DOHH2 (cell line): Measurements from ENCODE around the gene FAM53B.

Experiments used
- H3F3A ChIP-seq: fragments of 200-600 bp; sonication (generic), shearing (Covaris generic); 2 replicates; pipeline ENCODE4 v1.6.0; 2016; ENCODE audit warnings: antibody characterized with exemption, mild to moderate bottlenecking; ENCODE audit not compliant: control insufficient read depth, insufficient read depth
- H3K27ac ChIP-seq: fragments of 200-600 bp; sonication (generic); 2 replicates; pipeline ENCODE4 v1.5.1; 2014; ENCODE audit warnings: low read depth, mild to moderate bottlenecking, low read length, moderate library complexity
- H3K27me3 ChIP-seq: fragments of 200-600 bp; sonication (generic); 2 replicates; pipeline ENCODE4 v1.6.1; 2014; ENCODE audit warnings: mild to moderate bottlenecking, low read length, mixed read lengths; ENCODE audit not compliant: control insufficient read depth
- H3K36me3 ChIP-seq: fragments of 200-600 bp; sonication (generic); 2 replicates; pipeline ENCODE4 v1.6.1; 2014; ENCODE audit warnings: mild to moderate bottlenecking, low read length, moderate library complexity, mixed read lengths; ENCODE audit not compliant: control insufficient read depth
- H3K4me1 ChIP-seq: fragments of 200-600 bp; sonication (generic); 2 replicates; pipeline ENCODE4 v1.6.1; 2014; ENCODE audit warnings: mild to moderate bottlenecking, low read length, mixed read lengths; ENCODE audit not compliant: control insufficient read depth
- H3K4me2 ChIP-seq: fragments of 200-600 bp; sonication (generic); 2 replicates; pipeline ENCODE4 v1.6.0; 2014; ENCODE audit warnings: mild to moderate bottlenecking, low read length, moderate library complexity
- H3K4me3 ChIP-seq: fragments of 200-600 bp; sonication (generic); 2 replicates; pipeline ENCODE4 v1.5.1; 2014; ENCODE audit warnings: mild to moderate bottlenecking, low read length, mixed read lengths
- H3K79me2 ChIP-seq: fragments of 200-600 bp; sonication (generic); 2 replicates; pipeline ENCODE4 v1.6.1; 2014; ENCODE audit warnings: mild to moderate bottlenecking, low read length, mixed read lengths; ENCODE audit not compliant: control insufficient read depth
- H3K9me2 ChIP-seq: fragments of 200-600 bp; sonication (generic); replicated peaks from 2 replicates; pipeline ENCODE4 v1.6.1; 2014; ENCODE audit warnings: mild to moderate bottlenecking, low read length, mixed read lengths; ENCODE audit not compliant: control insufficient read depth
- H3K9me3 ChIP-seq: fragments of 200-600 bp; sonication (generic); 2 replicates; pipeline ENCODE4 v1.6.1; 2014; ENCODE audit warnings: antibody characterized with exemption, low read length, mixed read lengths; ENCODE audit not compliant: control insufficient read depth, insufficient read depth
- H4K20me1 ChIP-seq: fragments of 200-600 bp; sonication (generic); 2 replicates; pipeline ENCODE4 v1.6.0; 2014; ENCODE audit warnings: low read depth, mild to moderate bottlenecking, antibody characterized with exemption, low read length, moderate library complexity; ENCODE audit not compliant: control insufficient read depth, insufficient read depth
- CTCF ChIP-seq: fragments of 200-600 bp; sonication (generic); IDR thresholded peaks from one replicate; pipeline ENCODE4 v1.5.1; 2014; ENCODE audit warnings: antibody characterized with exemption, mild to moderate bottlenecking, low read depth, low read length; ENCODE audit not compliant: poor library complexity, severe bottlenecking
- EZH2phosphoT487 ChIP-seq: fragments of 200-600 bp; sonication (generic); IDR thresholded peaks from 2 replicates; pipeline ENCODE4 v1.6.1; 2017; ENCODE audit warnings: borderline replicate concordance, mild to moderate bottlenecking, antibody characterized with exemption, low read length, moderate library complexity, mixed read lengths

The FAM53B gene

GRCh38 chr10:124734311-124735166 lies 9.6 kb downstream of the FAM53B start:
- no peak overlapping the region for H3K4me2 ChIP-seq
- peaks cover 57% of the 10 kb centered on the region for H3K4me1 ChIP-seq

GRCh38 chr10:124733571-124734245 lies 10.5 kb downstream of the FAM53B start:
- TF ChIP-seq CTCF (no peak), EZH2phosphoT487 (no peak)

More at GRCh38 chr10:124734311-124735166, 9.6 kb downstream of the FAM53B start:
- H3K79me2 ChIP-seq = peaks cover 99% of the 10 kb centered on the region
- H3F3A ChIP-seq = no peaks in the 10 kb centered on the region
- H3K4me3 ChIP-seq = no peak overlapping the region
- H3K27me3 ChIP-seq = no peaks in the 10 kb centered on the region
- H4K20me1 ChIP-seq = peaks cover 25% of the 10 kb centered on the region
- peaks cover 61% of the 10 kb centered on the region for H3K36me3 ChIP-seq
- H3K9me3 ChIP-seq = no peaks in the 10 kb centered on the region
- H3K9me2 ChIP-seq = no peaks in the 10 kb centered on the region
- no peak overlapping the region for H3K27ac ChIP-seq
- TF ChIP-seq EZH2phosphoT487 (no peak), CTCF (no peak)

GRCh38 chr10:124732931-124733570 lies 11.1 kb downstream of the FAM53B start:
- H3K4me2 ChIP-seq = no peak overlapping the region
- H3K9me2 ChIP-seq = no peaks in the 10 kb centered on the region
- H3K9me3 ChIP-seq = no peaks in the 10 kb centered on the region
- H3K79me2 ChIP-seq = peaks cover 99% of the 10 kb centered on the region
- H3K4me1 ChIP-seq = peaks cover 57% of the 10 kb centered on the region
- no peak overlapping the region for H3K4me3 ChIP-seq
- no peak overlapping the region for H3K27ac ChIP-seq
- peaks cover 26% of the 10 kb centered on the region for H4K20me1 ChIP-seq
- no peaks in the 10 kb centered on the region for H3F3A ChIP-seq
- TF ChIP-seq EZH2phosphoT487 (no peak), CTCF (no peak)
- H3K27me3 ChIP-seq = no peaks in the 10 kb centered on the region
- H3K36me3 ChIP-seq = peaks cover 59% of the 10 kb centered on the region

More at GRCh38 chr10:124733571-124734245, 10.5 kb downstream of the FAM53B start:
- Histone ChIP-seq H4K20me1 (peaks cover 28% of the 10 kb centered on the region), H3K27ac (no peak overlapping the region), H3F3A (no peaks in the 10 kb centered on the region), H3K9me2 (no peaks in the 10 kb centered on the region), H3K4me2 (no peak overlapping the region), H3K4me3 (no peak overlapping the region), H3K79me2 (peaks cover 99% of the 10 kb centered on the region), H3K4me1 (peaks cover 57% of the 10 kb centered on the region), H3K27me3 (no peaks in the 10 kb centered on the region), H3K9me3 (no peaks in the 10 kb centered on the region), H3K36me3 (peaks cover 58% of the 10 kb centered on the region)
